VCaP (cell line): ENCODE measurements around the gene PCDHGB4.
A peak's percentile ranks its signal among the peaks of the same experiment; 100 is the strongest.
"Not testable (repeated sequence)": the region's sequence is repeated elsewhere in the genome, so short reads cannot be mapped to it uniquely, and the experiment has no call there.

Source experiments
- H3K27ac ChIP-seq: fragments of 450-650 bp; 2 replicates; pipeline ENCODE4 v1.5.1; 2017
- CTCF ChIP-seq: fragments of 450-650 bp; conservative IDR thresholded peaks from 2 replicates; pipeline ENCODE4 v1.5.1; 2017; ENCODE audit warnings: mild to moderate bottlenecking, moderate library complexity

PCDHGB4 gene

GRCh38 chr5:141417494-141418172 is 30.1 kb downstream of the PCDHGB4 start, which contains the start of gene PCDHGB7:
Gene PCDHGB7, plus strand, starts transcription at chr5:141417677. Its CDS starts 183 bp downstream, at chr5:141417860.
- H3K27ac ChIP-seq: not testable (repeated sequence)
- peak; percentile 50 for TF ChIP-seq CTCF

- no peak for TF ChIP-seq CTCF
Observed at GRCh38 chr5:141419074-141419880, 31.8 kb downstream of the PCDHGB4 start.

DNA sequence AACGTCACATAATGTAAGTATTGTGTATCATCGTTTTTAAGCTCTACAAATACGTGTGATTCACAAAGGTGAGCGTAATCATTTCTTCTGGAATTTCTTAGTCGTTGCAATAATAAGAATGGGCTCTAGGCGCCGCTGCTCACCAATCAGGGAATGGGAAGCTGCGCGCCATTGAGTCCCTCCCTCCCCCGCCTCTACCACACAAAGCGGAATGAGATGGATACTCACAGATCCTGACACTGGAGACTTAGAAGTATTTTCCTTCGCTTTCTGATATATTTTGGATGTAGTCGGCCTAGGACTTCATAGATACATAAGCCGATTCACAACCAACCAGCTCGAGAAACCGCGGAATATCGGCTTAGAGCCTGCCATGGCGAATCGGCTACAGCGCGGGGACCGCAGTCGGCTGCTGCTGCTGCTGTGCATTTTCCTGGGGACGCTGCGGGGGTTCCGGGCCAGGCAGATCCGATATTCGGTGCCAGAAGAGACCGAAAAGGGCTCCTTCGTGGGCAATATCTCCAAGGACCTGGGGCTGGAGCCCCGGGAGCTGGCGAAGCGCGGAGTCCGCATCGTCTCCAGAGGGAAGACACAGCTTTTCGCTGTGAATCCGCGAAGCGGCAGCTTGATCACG is 33.5 kb downstream of the PCDHGB4 start, which contains the start of gene PCDHGA11:
TSS of gene PCDHGA11 (plus strand) at position 197 of the 634 bp plus-strand sequence. CDS start at position 374, 177 bp downstream.
- TF ChIP-seq CTCF: 0 out of 2 replicates have a peak, but pooled peaks have one; percentile 5
- H3K27ac ChIP-seq: no peak within 1 kb of the TSS

More at GRCh38 chr5:141419074-141419880, 31.8 kb downstream of the PCDHGB4 start:
- no peak overlapping the region for H3K27ac ChIP-seq

DNA sequence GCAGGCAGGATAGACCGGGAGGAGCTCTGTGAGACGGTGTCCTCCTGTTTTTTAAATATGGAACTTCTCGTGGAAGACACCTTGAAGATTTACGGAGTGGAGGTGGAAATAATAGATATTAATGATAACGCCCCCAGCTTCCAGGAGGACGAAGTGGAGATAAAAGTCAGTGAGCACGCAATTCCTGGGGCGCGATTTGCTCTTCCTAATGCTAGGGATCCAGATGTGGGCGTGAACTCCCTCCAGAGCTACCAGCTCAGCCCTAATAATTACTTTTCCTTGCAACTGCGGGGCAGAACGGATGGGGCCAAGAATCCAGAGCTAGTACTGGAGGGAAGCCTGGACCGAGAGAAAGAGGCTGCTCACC is 34.0 kb downstream of the PCDHGB4 start:
- no peak for TF ChIP-seq CTCF
- H3K27ac ChIP-seq: no peak overlapping the region

GRCh38 chr5:141422742-141423291 is 35.3 kb downstream of the PCDHGB4 start:
- no peak overlapping the region for H3K27ac ChIP-seq
- TF ChIP-seq CTCF: no peak

DNA sequence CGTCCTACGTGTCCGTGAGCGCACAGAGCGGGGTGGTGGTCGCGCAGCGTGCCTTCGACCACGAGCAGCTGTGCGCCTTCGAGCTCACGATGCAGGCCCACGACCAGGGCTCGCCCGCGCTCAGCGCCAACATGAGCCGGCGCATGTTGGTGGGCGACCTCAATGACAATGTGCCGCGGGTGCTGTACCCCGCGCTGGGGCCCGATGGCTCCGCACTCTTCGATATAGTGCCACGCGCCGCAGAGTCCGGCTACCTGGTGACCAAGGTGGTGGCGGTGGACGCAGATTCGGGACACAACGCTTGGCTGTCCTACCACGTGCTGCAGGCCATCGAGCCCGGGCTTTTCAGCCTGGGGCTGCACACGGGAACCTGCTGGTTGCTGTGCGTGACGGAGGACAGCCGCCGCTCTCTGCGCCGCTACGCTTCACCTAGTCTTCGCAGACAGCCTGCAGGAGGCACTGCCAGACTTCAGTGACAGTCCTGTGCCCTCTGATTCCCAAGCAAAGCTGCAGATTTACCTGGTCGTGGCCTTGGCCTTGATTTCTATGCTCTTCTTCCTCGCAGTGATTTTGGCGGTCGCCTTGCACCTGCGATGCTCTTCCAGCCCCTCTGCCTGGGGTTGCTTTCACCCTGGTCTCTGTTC is 40.4 kb downstream of the PCDHGB4 start:
- no peak for TF ChIP-seq CTCF
- no peak overlapping the region for H3K27ac ChIP-seq
